Left lung (tissue), 10 donors: ENCODE measurements around the gene HOMER2. TPM values are rescaled to one million over a fixed set of nuclear protein-coding genes. Genes with fewer than 3 reads are reported as not detected.

Experiments used
- ATAC-seq: fragments of 200-7000 bp; cut with Tn5 transposase; one replicate; pipeline ENCODE4 v1.9.1; 2020; ENCODE audit warnings: moderate library complexity
- DNase-seq, 4 donors: peaks; one replicate each; pipeline ENCODE4 v3.0.0-alpha.2; 2013 to 2020
- H3K27ac ChIP-seq, 2 donors: fragments of 200-600 bp; sonication (generic) in 1 of 2; one replicate each; pipeline versions ENCODE4 v1.5.0 to v1.8.0; 2020 to 2021
- H3K27me3 ChIP-seq, 2 donors: fragments of 200-600 bp; sonication (generic) in 1 of 2; one replicate each; pipeline versions ENCODE4 v1.5.0 to v1.8.0; 2020 to 2021
- H3K36me3 ChIP-seq, 2 donors: fragments of 200-600 bp; sonication (generic) in 1 of 2; one replicate each; pipeline versions ENCODE4 v1.5.0 to v1.8.0; 2020 to 2021
- H3K4me1 ChIP-seq, 2 donors: fragments of 200-600 bp; one replicate each; pipeline ENCODE4 v1.8.0; 2021
- H3K4me3 ChIP-seq, 2 donors: fragments of 200-600 bp; sonication (generic) in 1 of 2; one replicate each; pipeline versions ENCODE4 v1.5.0 to v1.8.0; 2020 to 2021; ENCODE audit warnings: mild to moderate bottlenecking in 1 of 2
- H3K9me3 ChIP-seq, 2 donors: fragments of 200-600 bp; sonication (generic) in 1 of 2; one replicate each; pipeline versions ENCODE4 v1.5.0 to v1.8.0; 2020 to 2021
- intact Hi-C, 2 donors: fragments of 100-400 bp; cut with DNase I; formaldehyde crosslinking; loops; one replicate each; pipeline versions ENCODE4 v1.11.2 to v1.14.2; 2022
- polyA plus RNA-seq, 6 donors: library from polyadenylated mRNA; unstranded; fragments of 120-200 nt; gene quantifications; one replicate each; pipeline ENCODE4 v1.2.1, GENCODE V29; 2013; ENCODE audit not compliant: insufficient read length in 6 of 6
- total RNA-seq, 2 donors: library from RNA; stranded (reverse); fragmentation: NEBNext Ultra II Directional; extraction: Animal tissue kit (Norgen Biotek cat#: 25700); gene quantifications; one replicate each; pipeline ENCODE4 v1.2.1, GENCODE V29; 2021
- TF ChIP-seq, protein P1 (sequence below), 2 donors: fragments of 200-600 bp; sonication (generic) in 1 of 2; IDR thresholded peaks; one replicate each; pipeline versions ENCODE4 v1.5.0 to v1.8.0; 2021; ENCODE audit warnings: antibody characterized with exemption in 2 of 2
- donor health status: DM: no; HTN: yes; CAD: no.
- donor health status: DM: no; HTN: no; CAD: no.

Gene HOMER2
- total and polyA plus RNA-seq, 8 donors: 17.3 to 22.4 (median 19.0) TPM

GRCh38 chr15:82864967-82865366 is 87.6 kb downstream of the HOMER2 start:
- H3K4me3 ChIP-seq: no peak overlapping the region
- intact Hi-C loops: no loop called here
- TF ChIP-seq, protein P1, sequence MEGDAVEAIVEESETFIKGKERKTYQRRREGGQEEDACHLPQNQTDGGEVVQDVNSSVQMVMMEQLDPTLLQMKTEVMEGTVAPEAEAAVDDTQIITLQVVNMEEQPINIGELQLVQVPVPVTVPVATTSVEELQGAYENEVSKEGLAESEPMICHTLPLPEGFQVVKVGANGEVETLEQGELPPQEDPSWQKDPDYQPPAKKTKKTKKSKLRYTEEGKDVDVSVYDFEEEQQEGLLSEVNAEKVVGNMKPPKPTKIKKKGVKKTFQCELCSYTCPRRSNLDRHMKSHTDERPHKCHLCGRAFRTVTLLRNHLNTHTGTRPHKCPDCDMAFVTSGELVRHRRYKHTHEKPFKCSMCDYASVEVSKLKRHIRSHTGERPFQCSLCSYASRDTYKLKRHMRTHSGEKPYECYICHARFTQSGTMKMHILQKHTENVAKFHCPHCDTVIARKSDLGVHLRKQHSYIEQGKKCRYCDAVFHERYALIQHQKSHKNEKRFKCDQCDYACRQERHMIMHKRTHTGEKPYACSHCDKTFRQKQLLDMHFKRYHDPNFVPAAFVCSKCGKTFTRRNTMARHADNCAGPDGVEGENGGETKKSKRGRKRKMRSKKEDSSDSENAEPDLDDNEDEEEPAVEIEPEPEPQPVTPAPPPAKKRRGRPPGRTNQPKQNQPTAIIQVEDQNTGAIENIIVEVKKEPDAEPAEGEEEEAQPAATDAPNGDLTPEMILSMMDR (IDR thresholded peaks at IDR 0.05): no peak
- H3K27me3 ChIP-seq: no peaks in the 10 kb centered on the region
- H3K4me1 ChIP-seq: no peaks in the 10 kb centered on the region
- no peak overlapping the region for H3K27ac ChIP-seq
- DNase-seq (no peak), ATAC-seq (no peak)
- H3K36me3 ChIP-seq: no peaks in the 10 kb centered on the region
- H3K9me3 ChIP-seq: no peaks in the 10 kb centered on the region

DNA sequence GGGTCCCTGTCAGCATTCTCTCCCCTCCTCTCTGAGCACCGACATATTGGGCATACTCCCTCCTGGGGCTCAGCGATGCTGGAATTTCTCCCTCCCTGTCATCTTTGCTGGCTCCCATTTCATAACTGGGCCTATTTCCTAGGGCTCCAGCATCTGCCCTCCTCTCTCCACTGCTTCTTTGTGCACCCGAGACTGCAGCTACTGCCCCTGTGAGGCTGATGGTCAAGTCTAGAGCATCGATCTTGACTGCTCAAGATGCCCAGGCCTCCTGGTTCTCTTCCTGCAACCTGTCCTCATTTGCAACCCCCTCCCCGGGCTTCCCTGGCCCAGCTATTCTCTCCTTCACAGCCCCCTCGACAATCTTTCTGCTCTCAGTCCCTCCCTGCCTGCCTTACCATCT is 89.6 kb downstream of the HOMER2 start:
- intact Hi-C loops: no loop called here
- TF ChIP-seq, protein P1 (IDR thresholded peaks at IDR 0.05): no peak
- no peak for ATAC-seq
- no peak for DNase-seq
- Histone ChIP-seq H3K36me3 (no peaks in the 10 kb centered on the region), H3K27me3 (no peaks in the 10 kb centered on the region), H3K4me1 (no peaks in the 10 kb centered on the region), H3K27ac (no peak overlapping the region), H3K9me3 (no peaks in the 10 kb centered on the region), H3K4me3 (no peak overlapping the region)

DNA sequence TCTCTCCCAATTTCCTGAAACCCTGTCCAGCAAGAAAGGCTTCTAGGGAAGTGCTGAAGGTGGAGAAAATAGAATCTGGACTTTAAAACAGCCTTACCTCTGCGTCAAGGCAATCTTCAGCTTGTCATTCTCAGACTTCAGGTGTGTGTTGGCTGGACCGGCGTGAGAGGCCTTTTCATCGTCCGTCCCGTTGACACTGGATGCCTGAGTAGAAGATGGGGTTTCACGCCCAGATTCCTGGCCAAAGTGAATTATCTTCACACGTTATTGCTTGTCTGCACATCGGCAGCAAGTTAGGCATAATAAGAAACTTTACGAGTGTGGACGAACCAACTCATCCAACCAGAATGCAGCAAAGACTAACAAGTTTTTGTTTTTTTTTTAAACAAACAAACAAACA is 93.6 kb downstream of the HOMER2 start:
- no peaks in the 10 kb centered on the region for H3K9me3 ChIP-seq
- H3K27me3 ChIP-seq: no peaks in the 10 kb centered on the region
- no peak for ATAC-seq
- intact Hi-C loops: no loop called here
- no peak overlapping the region for H3K4me3 ChIP-seq
- DNase-seq: no peak
- H3K27ac ChIP-seq: no peak overlapping the region
- TF ChIP-seq, protein P1 (IDR thresholded peaks at IDR 0.05): no peak
- no peaks in the 10 kb centered on the region for H3K36me3 ChIP-seq
- no peaks in the 10 kb centered on the region for H3K4me1 ChIP-seq

GRCh38 chr15:82856397-82857170 is 95.9 kb downstream of the HOMER2 start:
- no peak for ATAC-seq
- no peaks in the 10 kb centered on the region for H3K4me1 ChIP-seq
- H3K27ac ChIP-seq: no peak overlapping the region
- no peak overlapping the region for H3K4me3 ChIP-seq
- H3K9me3 ChIP-seq: no peaks in the 10 kb centered on the region
- H3K36me3 ChIP-seq: no peaks in the 10 kb centered on the region
- no peak for DNase-seq
- no peaks in the 10 kb centered on the region for H3K27me3 ChIP-seq
- intact Hi-C loops: no loop called here
- TF ChIP-seq, protein P1 (IDR thresholded peaks at IDR 0.05): no peak

- Histone ChIP-seq H3K27ac (no peak overlapping the region), H3K27me3 (no peaks in the 10 kb centered on the region), H3K4me3 (no peak overlapping the region), H3K9me3 (no peaks in the 10 kb centered on the region), H3K4me1 (no peaks in the 10 kb centered on the region), H3K36me3 (no peaks in the 10 kb centered on the region)
- ATAC-seq (peak; percentile 33), DNase-seq (no peak)
- TF ChIP-seq, protein P1 (IDR thresholded peaks at IDR 0.05): no peak
- intact Hi-C loops: no loop called here
Measured at GRCh38 chr15:82855286-82856100, 97.0 kb downstream of the HOMER2 start.
